Sigmoid colon (tissue), 7 donors: ENCODE measurements around the gene WDFY4. TPM values are rescaled to one million over a fixed set of nuclear protein-coding genes. Genes with fewer than 3 reads are reported as not detected.
A peak's percentile ranks its signal among the peaks of the same experiment; 100 is the strongest.

Experiments
- DNase-seq: peaks from one replicate; pipeline ENCODE4 v3.0.0-alpha.2; 2019
- H3K27ac ChIP-seq, 4 donors: fragments of 200-600 bp; sonication (generic); one replicate each; pipeline ENCODE4 v1.5.1; 2016 to 2019; ENCODE audit warnings: mild to moderate bottlenecking in 1 of 4
- H3K27me3 ChIP-seq, 3 donors: fragments of 200-600 bp; sonication (generic); one replicate each; pipeline ENCODE4 v1.5.1; 2019; ENCODE audit warnings: mild to moderate bottlenecking in 1 of 3
- H3K36me3 ChIP-seq, 4 donors: fragments of 200-600 bp; sonication (generic); one replicate each; pipeline ENCODE4 v1.5.1; 2016 to 2019
- H3K4me1 ChIP-seq, 4 donors: fragments of 200-600 bp; sonication (generic); one replicate each; pipeline ENCODE4 v1.5.1; 2017 to 2019
- H3K4me3 ChIP-seq, 4 donors: fragments of 200-600 bp; sonication (generic); one replicate each; pipeline ENCODE4 v1.5.1; 2017 to 2019; ENCODE audit warnings: mild to moderate bottlenecking in 2 of 4, moderate library complexity in 1 of 4
- H3K9me3 ChIP-seq, 4 donors: fragments of 200-600 bp in 3 of 4; sonication (generic) in 3 of 4; one replicate each; pipeline versions ENCODE4 v1.5.1 to v1.6.1; 2013 to 2019
- EP300 ChIP-seq, 4 donors: sonication (generic); formaldehyde crosslinking; IDR thresholded peaks; one replicate each; pipeline ENCODE4 v1.6.1; 2017; ENCODE audit warnings: antibody characterized with exemption in 4 of 4
- POLR2A ChIP-seq, 2 donors: fragments of 450-650 bp; IDR thresholded peaks; one replicate each; pipeline ENCODE4 v1.6.1; 2016; ENCODE audit warnings: antibody characterized with exemption in 2 of 2, mild to moderate bottlenecking in 2 of 2, moderate library complexity in 2 of 2
- POLR2AphosphoS5 ChIP-seq, 4 donors: sonication (generic); formaldehyde crosslinking; IDR thresholded peaks; one replicate each; pipeline ENCODE4 v1.6.1; 2017; ENCODE audit warnings: antibody characterized with exemption in 4 of 4
- WGBS, 2 donors: extraction: QIAGEN DNeasy Blood & Tissue Kit; methylation state at CpG; one replicate each; pipeline ENCODE4 v1.1.7; 2013; 5-methylcytosine and 5-hydroxymethylcytosine counted together
- intact Hi-C: fragments of 100-400 bp; cut with DNase I; formaldehyde crosslinking; loops from one replicate; pipeline ENCODE4 v1.15.1; 2023
- polyA plus RNA-seq, 3 donors: library from polyadenylated mRNA; stranded (reverse); fragments of 200-250 nt; gene quantifications; one replicate each; pipeline ENCODE4 v1.2.3, GENCODE V29; 2013
- total RNA-seq, 4 donors: library from RNA; depleted of rRNA; stranded (reverse); fragments of >200 nt; gene quantifications; one replicate each; pipeline ENCODE4 v1.1.0, GENCODE V29; 2016
- TF ChIP-seq, protein P1 (sequence below), 4 experiments: fragments of 450-650 bp in 3 of 4; fragments of 200-600 bp in 1 of 4; IDR thresholded peaks; one replicate each; pipeline ENCODE4 v1.5.1; 2016 to 2019; ENCODE audit warnings: antibody characterized with exemption in 4 of 4, mild to moderate bottlenecking in 3 of 4, moderate library complexity in 2 of 4
- donor health status: healthy with polysubstance abuse.
- donor health status: Bipolar disorder and iron deficiency.
- donor health status: healthy.

The WDFY4 gene
- total and polyA plus RNA-seq, 7 donors = 0.60 to 18.6 (median 2.5) TPM

DNA sequence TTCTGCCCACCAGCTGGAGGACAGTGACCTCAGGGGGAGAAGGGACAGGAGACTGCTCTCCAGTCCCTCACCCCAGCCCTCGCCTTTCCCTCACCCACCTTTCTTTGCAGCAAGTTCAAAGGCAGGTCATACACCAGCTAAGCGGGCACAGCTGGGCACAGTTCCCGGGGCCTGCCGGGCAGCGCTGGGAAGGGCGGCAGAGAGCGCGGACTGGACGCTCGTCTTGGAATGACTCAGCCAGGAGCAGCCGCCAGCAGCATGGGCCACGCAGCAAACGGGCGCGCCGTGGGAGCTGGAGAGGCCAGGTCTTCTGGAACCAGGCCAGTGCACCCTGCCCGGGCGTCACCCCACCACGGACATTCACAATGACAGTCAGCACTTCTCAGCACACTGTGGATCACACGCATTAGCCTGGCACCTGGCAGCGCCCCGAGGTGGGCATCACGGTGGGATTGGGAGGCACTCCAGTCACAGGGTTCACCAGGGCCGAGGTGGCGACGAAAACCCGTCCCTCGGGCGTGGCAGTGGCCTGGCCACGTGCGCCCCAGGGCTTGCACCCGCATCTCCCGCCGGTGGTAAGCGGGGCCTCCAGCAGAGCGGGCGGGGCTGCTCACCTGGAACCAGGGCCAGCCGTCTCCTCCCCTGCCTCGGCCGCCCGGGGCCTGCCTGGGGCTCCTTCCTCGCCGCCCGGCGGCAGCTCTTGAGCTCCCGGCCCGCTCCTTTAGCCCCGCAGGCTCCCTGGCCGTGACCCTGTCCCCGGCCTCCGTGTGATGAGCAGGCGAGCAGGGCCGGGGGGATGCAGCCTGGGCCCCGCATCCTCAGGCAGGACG, 29.0 kb upstream of the WDFY4 start:
- 4 to 23% methylated on average over 55 of the region's 55 CpGs for WGBS, 2 donors
- Histone ChIP-seq H3K27ac (peak overlapping the region; percentile 45 to 64 (median 60)), H3K36me3 (no peaks in the 10 kb centered on the region), H3K4me1 (peaks cover 0 to 16% (median 15%) of the 10 kb centered on the region in 4 donors), H3K27me3 (peaks cover 0 to 5% (median 0%) of the 10 kb centered on the region in 3 donors), H3K9me3 (no peaks in the 10 kb centered on the region), H3K4me3 (peak overlapping the region; percentile 27 to 54 (median 47))
- DNase-seq = peak; percentile 80
- intact Hi-C loops = loop anchor here (1.0 to 10.0 kb wide), 5 partner anchors 105 to 859 kb away; partner anchors contain the start of gene MAPK8
- TF ChIP-seq POLR2A (IDR thresholded peaks at IDR 0.05) (no peak), POLR2AphosphoS5 (IDR thresholded peaks at IDR 0.05) (no peak), EP300 (IDR thresholded peaks at IDR 0.05) (no peak)
- TF ChIP-seq, protein P1, sequence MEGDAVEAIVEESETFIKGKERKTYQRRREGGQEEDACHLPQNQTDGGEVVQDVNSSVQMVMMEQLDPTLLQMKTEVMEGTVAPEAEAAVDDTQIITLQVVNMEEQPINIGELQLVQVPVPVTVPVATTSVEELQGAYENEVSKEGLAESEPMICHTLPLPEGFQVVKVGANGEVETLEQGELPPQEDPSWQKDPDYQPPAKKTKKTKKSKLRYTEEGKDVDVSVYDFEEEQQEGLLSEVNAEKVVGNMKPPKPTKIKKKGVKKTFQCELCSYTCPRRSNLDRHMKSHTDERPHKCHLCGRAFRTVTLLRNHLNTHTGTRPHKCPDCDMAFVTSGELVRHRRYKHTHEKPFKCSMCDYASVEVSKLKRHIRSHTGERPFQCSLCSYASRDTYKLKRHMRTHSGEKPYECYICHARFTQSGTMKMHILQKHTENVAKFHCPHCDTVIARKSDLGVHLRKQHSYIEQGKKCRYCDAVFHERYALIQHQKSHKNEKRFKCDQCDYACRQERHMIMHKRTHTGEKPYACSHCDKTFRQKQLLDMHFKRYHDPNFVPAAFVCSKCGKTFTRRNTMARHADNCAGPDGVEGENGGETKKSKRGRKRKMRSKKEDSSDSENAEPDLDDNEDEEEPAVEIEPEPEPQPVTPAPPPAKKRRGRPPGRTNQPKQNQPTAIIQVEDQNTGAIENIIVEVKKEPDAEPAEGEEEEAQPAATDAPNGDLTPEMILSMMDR (IDR thresholded peaks at IDR 0.05) = no peak

GRCh38 chr10:48656241-48656913, 28.3 kb upstream of the WDFY4 start:
- peaks cover 0 to 5% (median 0%) of the 10 kb centered on the region in 3 donors for H3K27me3 ChIP-seq
- no peaks in the 10 kb centered on the region for H3K9me3 ChIP-seq
- peak overlapping the region; percentile 27 to 54 (median 47) for H3K4me3 ChIP-seq
- intact Hi-C loops = loop anchor here (1.0 to 10.0 kb wide), 5 partner anchors 106 to 858 kb away; partner anchors contain the start of gene MAPK8
- peak; percentile 93 for DNase-seq
- peaks cover 0 to 16% (median 15%) of the 10 kb centered on the region in 4 donors for H3K4me1 ChIP-seq
- H3K36me3 ChIP-seq = no peaks in the 10 kb centered on the region
- TF ChIP-seq, protein P1 (IDR thresholded peaks at IDR 0.05) = peak; percentile 43 to 98 (median 66)
- no peak for TF ChIP-seq POLR2AphosphoS5 (IDR thresholded peaks at IDR 0.05)
- WGBS, 2 donors = 1% methylated on average over 45 to 46 of the region's 46 CpGs
- H3K27ac ChIP-seq = peak overlapping the region; percentile 45 to 64 (median 60)

- no peak for TF ChIP-seq POLR2A (IDR thresholded peaks at IDR 0.05)
- TF ChIP-seq, protein P1 (IDR thresholded peaks at IDR 0.05) = no peak
- no peak for TF ChIP-seq EP300 (IDR thresholded peaks at IDR 0.05)
- TF ChIP-seq POLR2AphosphoS5 (IDR thresholded peaks at IDR 0.05) = no peak
- intact Hi-C loops = loop anchor here (1.0 to 10.0 kb wide), 5 partner anchors 106 to 858 kb away; partner anchors contain the start of gene MAPK8
- peaks cover 0 to 16% (median 15%) of the 10 kb centered on the region in 4 donors for H3K4me1 ChIP-seq
- WGBS, 2 donors = 48 to 61% methylated on average over 10 of the region's 10 CpGs
- H3K27me3 ChIP-seq = peaks cover 0 to 5% (median 0%) of the 10 kb centered on the region in 3 donors
- H3K36me3 ChIP-seq = no peaks in the 10 kb centered on the region
- H3K9me3 ChIP-seq = no peaks in the 10 kb centered on the region
- DNase-seq = no peak
- no peak overlapping the region for H3K27ac ChIP-seq
- H3K4me3 ChIP-seq = peak overlapping the region in 1 of 4 donors; percentile 49
Observed at GRCh38 chr10:48656914-48657305, 27.8 kb upstream of the WDFY4 start.

- Histone ChIP-seq H3K36me3 (no peaks in the 10 kb centered on the region), H3K9me3 (no peaks in the 10 kb centered on the region), H3K4me3 (no peak overlapping the region), H3K27me3 (peaks cover 0 to 5% (median 0%) of the 10 kb centered on the region in 3 donors), H3K27ac (no peak overlapping the region), H3K4me1 (peaks cover 0 to 16% (median 15%) of the 10 kb centered on the region in 4 donors)
- intact Hi-C loops = loop anchor here (2.0 to 10.0 kb wide), 4 partner anchors 107 to 857 kb away; partner anchors contain the start of gene MAPK8
- TF ChIP-seq POLR2A (IDR thresholded peaks at IDR 0.05) (no peak), EP300 (IDR thresholded peaks at IDR 0.05) (no peak), POLR2AphosphoS5 (IDR thresholded peaks at IDR 0.05) (no peak)
- TF ChIP-seq, protein P1 (IDR thresholded peaks at IDR 0.05) = no peak
- WGBS, 2 donors = 57 to 66% methylated on average over 4 to 5 of the region's 5 CpGs
- no peak for DNase-seq
Observed at GRCh38 chr10:48657416-48657815, 27.3 kb upstream of the WDFY4 start.
